IMR-90 (cell line): Measurements from ENCODE around the gene BCAT1. TPM values are rescaled to one million over a fixed set of nuclear protein-coding genes. Genes with fewer than 3 reads are reported as not detected.
A peak's percentile ranks its signal among the peaks of the same experiment; 100 is the strongest.

Experiments
- ATAC-seq: fragments of 200-7000 bp; cut with Tn5 transposase; 2 replicates; pipeline ENCODE4 v1.9.1; 2020; ENCODE audit warnings: low read depth, mild to moderate bottlenecking, moderate library complexity
- BruUV-seq: library from RNA; stranded (reverse); fragments of 400-500 nt; replicated peaks from 2 replicates; lab custom pipeline; 2021; lab: Mats Ljungman, UMichigan
- CTCF ChIA-PET: fragments of 300-600 bp; formaldehyde crosslinking; extraction: SDS; loops from one replicate; lab custom pipeline; 2021; ENCODE audit warnings: antibody characterized with exemption; lab: Yijun Ruan, JAX
- POLR2A ChIA-PET: fragments of 300-600 bp; sonication (Branson Sonifier 250); formaldehyde crosslinking; loops from one replicate; lab custom pipeline; 2022; ENCODE audit warnings: antibody characterized with exemption; ENCODE audit not compliant: unreplicated experiment; lab: Charles Lee
- DNase-seq: peaks from one replicate; pipeline ENCODE4 v3.0.0; 2013
- H2AFZ ChIP-seq: replicated peaks from 2 replicates; pipeline ENCODE3; 2013; ENCODE audit warnings: low read length, mild to moderate bottlenecking; ENCODE audit not compliant: poor library complexity
- H2AK5ac ChIP-seq: 2 replicates; pipeline ENCODE4 v1.6.1; 2013; ENCODE audit warnings: low read depth, low read length, inconsistent platforms
- H2AK9ac ChIP-seq: replicated peaks from 2 replicates; pipeline ENCODE3; 2013; ENCODE audit warnings: mild to moderate bottlenecking, low read depth, low read length, moderate library complexity; ENCODE audit not compliant: poor library complexity
- H2BK120ac ChIP-seq: 2 replicates; pipeline ENCODE4 v1.6.1; 2013; ENCODE audit warnings: low read depth, low read length, inconsistent platforms
- H2BK15ac ChIP-seq: 3 replicates; pipeline ENCODE4 v1.6.1; 2013; ENCODE audit warnings: low read depth, low read length, inconsistent platforms
- H2BK20ac ChIP-seq: 2 replicates; pipeline ENCODE4 v1.6.1; 2013; ENCODE audit warnings: low read depth, mild to moderate bottlenecking, inconsistent platforms, low read length, moderate library complexity
- H2BK5ac ChIP-seq: 2 replicates; pipeline ENCODE4 v1.6.1; 2013; ENCODE audit warnings: mild to moderate bottlenecking, low read depth, low read length, inconsistent platforms; ENCODE audit not compliant: poor library complexity, severe bottlenecking
- H3K14ac ChIP-seq: replicated peaks from 2 replicates; pipeline ENCODE4 v1.6.1; 2013; ENCODE audit warnings: low read depth, low read length, inconsistent platforms
- H3K18ac ChIP-seq: 2 replicates; pipeline ENCODE4 v1.6.1; 2013; ENCODE audit warnings: low read depth, low read length, control low read depth
- H3K23ac ChIP-seq: 2 replicates; pipeline ENCODE4 v1.6.1; 2013; ENCODE audit warnings: low read depth, low read length, inconsistent platforms
- H3K27ac ChIP-seq: 2 replicates; pipeline ENCODE4 v1.5.1; 2013; ENCODE audit warnings: mild to moderate bottlenecking, control low read depth, low read length; ENCODE audit not compliant: insufficient read depth
- H3K27me3 ChIP-seq: 2 replicates; pipeline ENCODE4 v1.6.1; 2013; ENCODE audit warnings: low read length; ENCODE audit not compliant: control insufficient read depth, insufficient read depth
- H3K36me3 ChIP-seq: 2 replicates; pipeline ENCODE4 v1.6.1; 2013; ENCODE audit warnings: low read length, mixed read lengths; ENCODE audit not compliant: control insufficient read depth, insufficient read depth
- H3K4ac ChIP-seq: 2 replicates; pipeline ENCODE4 v1.6.1; 2013; ENCODE audit warnings: low read depth, low read length, inconsistent platforms
- H3K4me1 ChIP-seq: 2 replicates; pipeline ENCODE4 v1.6.1; 2013; ENCODE audit warnings: low read length, mixed read lengths; ENCODE audit not compliant: control insufficient read depth, insufficient read depth
- H3K4me2 ChIP-seq: 2 replicates; pipeline ENCODE4 v1.6.1; 2013; ENCODE audit warnings: low read depth, mild to moderate bottlenecking, control low read depth, low read length, moderate library complexity
- H3K4me3 ChIP-seq: 2 replicates; pipeline ENCODE4 v1.5.1; 2013; ENCODE audit warnings: low read depth, mild to moderate bottlenecking, control low read depth, low read length, moderate library complexity; ENCODE audit not compliant: insufficient read depth
- H3K56ac ChIP-seq: 2 replicates; pipeline ENCODE4 v1.6.1; 2013; ENCODE audit warnings: low read length, inconsistent platforms; ENCODE audit not compliant: insufficient read depth; ENCODE audit errors: extremely low read depth
- H3K79me1 ChIP-seq, 2 experiments: 2 replicates each; pipeline ENCODE4 v1.6.1; 2013; ENCODE audit warnings: low read length in 2 of 2, inconsistent platforms in 1 of 2, low read depth in 1 of 2
- H3K9ac ChIP-seq: 2 replicates; pipeline ENCODE4 v1.6.1; 2013; ENCODE audit warnings: low read depth, low read length, control low read depth
- H3K9me1 ChIP-seq: 2 replicates; pipeline ENCODE4 v1.6.1; 2013; ENCODE audit warnings: low read length, inconsistent platforms; ENCODE audit not compliant: insufficient read depth
- H3K9me3 ChIP-seq: 2 replicates; pipeline ENCODE4 v1.6.1; 2013; ENCODE audit warnings: low read length; ENCODE audit not compliant: control insufficient read depth, insufficient read depth
- H4K20me1 ChIP-seq: 2 replicates; pipeline ENCODE4 v1.6.1; 2013; ENCODE audit warnings: low read length, inconsistent platforms; ENCODE audit not compliant: insufficient read depth
- H4K5ac ChIP-seq: 2 replicates; pipeline ENCODE4 v1.6.1; 2013; ENCODE audit warnings: mild to moderate bottlenecking, low read depth, low read length, control low read depth
- H4K8ac ChIP-seq, 2 experiments: 2 replicates each; pipeline ENCODE4 v1.6.1; 2013; ENCODE audit warnings: low read depth in 2 of 2, low read length in 2 of 2, control low read depth in 1 of 2, inconsistent platforms in 1 of 2
- H4K91ac ChIP-seq: 2 replicates; pipeline ENCODE4 v1.6.1; 2013; ENCODE audit warnings: low read depth, low read length, inconsistent platforms; ENCODE audit not compliant: insufficient read depth
- FOS ChIP-seq: fragments of 150-350 bp; IDR thresholded peaks from 2 replicates; pipeline ENCODE4 v1.6.1; 2016; ENCODE audit warnings: low read depth, low read length
- POLR2A ChIP-seq: IDR thresholded peaks from 2 replicates; pipeline ENCODE4 v1.6.1; 2012; ENCODE audit warnings: mild to moderate bottlenecking, low read depth, low read length
- RAD21 ChIP-seq: IDR thresholded peaks from 2 replicates; pipeline ENCODE4 v1.6.1; 2012; ENCODE audit warnings: low read length, improper control_type of control experiment
- USF2 ChIP-seq: fragments of 150-350 bp; IDR thresholded peaks from 2 replicates; pipeline ENCODE4 v1.6.1; 2017; ENCODE audit warnings: mild to moderate bottlenecking, antibody characterized with exemption, low read length, low read depth
- dilution Hi-C: fragments of 300-500 bp; cut with HindIII; formaldehyde crosslinking; loops from one replicate; pipeline ENCODE4 v1.14.3; 2018; ENCODE audit warnings: low sequenced_read_pairs; ENCODE audit not compliant: unreplicated experiment
- in situ Hi-C: fragments of 300-500 bp; cut with MboI; formaldehyde crosslinking; loops from 3 replicates; pipeline ENCODE4 v1.14.3; 2019; ENCODE audit warnings: low sequenced_read_pairs, inconsistent platforms, mixed read lengths
- intact Hi-C: fragments of 100-400 bp; cut with micrococcal nuclease; formaldehyde crosslinking; loops from 2 replicates; pipeline ENCODE4 v1.10.0; 2022
- polyA plus RNA-seq, 3 experiments: library from polyadenylated mRNA; depleted of rRNA; stranded (reverse); fragments of >200 nt; gene quantifications; 2 replicates each; pipeline ENCODE4 v1.2.3, GENCODE V29; 2012; ENCODE audit warnings: low replicate concordance in 1 of 3
- total RNA-seq: library from RNA; depleted of rRNA; stranded (reverse); fragments of >200 nt; gene quantifications from 2 replicates; pipeline ENCODE4 v1.2.3, GENCODE V29; 2012

Gene BCAT1
- total and polyA plus RNA-seq, 2 of the 4 experiments (the other 2 are of a cell fraction), result 30.4 to 683 TPM

- ChIA-PET CTCF (interaction anchor here (0.6 kb wide), 1 partner anchor 1049 kb away, joined by 3 read pairs; no protein-coding TSS in a partner anchor), POLR2A (no interaction called here)
- H4K20me1 ChIP-seq, result peaks cover 24% of the 10 kb centered on the region; the same call in 1 of the 2 replicates
- H2AK9ac ChIP-seq, result no peak overlapping the region
- dilution Hi-C loops (no loop called here), in situ Hi-C loops (no loop called here), intact Hi-C loops (no loop called here)
- no peak overlapping the region for H3K27ac ChIP-seq
- H3K18ac ChIP-seq, result no peak overlapping the region
- DNase-seq (peak; percentile 38), ATAC-seq (no peak)
- H3K56ac ChIP-seq, result no peak overlapping the region
- H4K5ac ChIP-seq, result no peak overlapping the region; the same call in 1 of the 2 replicates
- no peaks in the 10 kb centered on the region for H3K27me3 ChIP-seq
- H3K4ac ChIP-seq, result no peak overlapping the region
- no peak overlapping the region for H2BK15ac ChIP-seq
- peaks cover 12% of the 10 kb centered on the region for H3K36me3 ChIP-seq
- H2BK5ac ChIP-seq, result no peak overlapping the region
- H2AFZ ChIP-seq, result no peak overlapping the region
- H3K4me2 ChIP-seq, result no peak overlapping the region
- no peak overlapping the region for H4K91ac ChIP-seq
- TF ChIP-seq USF2, result no peak
- TF ChIP-seq FOS, result no peak
- no peak for TF ChIP-seq RAD21
- no peak for TF ChIP-seq POLR2A
- H3K79me1 ChIP-seq, result peaks cover 47 to 60% of the 10 kb centered on the region in 2 experiments
- H3K23ac ChIP-seq, result no peak overlapping the region
- H3K4me1 ChIP-seq, result peaks cover 15% of the 10 kb centered on the region
- no peak overlapping the region for H2BK120ac ChIP-seq
- H3K4me3 ChIP-seq, result no peak overlapping the region
- H3K9me3 ChIP-seq, result no peaks in the 10 kb centered on the region
- H2AK5ac ChIP-seq, result no peak overlapping the region
- H3K9ac ChIP-seq, result no peak overlapping the region
- no peak overlapping the region for H4K8ac ChIP-seq
- no TSS peak for BruUV-seq
- H2BK20ac ChIP-seq, result no peak overlapping the region
- H3K14ac ChIP-seq, result no peak overlapping the region
- H3K9me1 ChIP-seq, result peaks cover 13% of the 10 kb centered on the region
Measured at GRCh38 chr12:24860546-24860945, 88.4 kb downstream of the BCAT1 start.
